ENCODE data around the gene CTNNBIP1. TPM values are rescaled to one million over a fixed set of nuclear protein-coding genes. Genes with fewer than 3 reads are reported as not detected.

Gene CTNNBIP1
- total RNA-seq (10 to 100 TPM in 6 of 7 donors, 1 to 10 TPM in 1; 9.2 to 17.5 (median 13.6) TPM), polyA plus RNA-seq (1 to 10 TPM; 7.3 to 8.6 (median 7.8) TPM)
- long read RNA-seq, donor 1, transcript CTNNBIP1-204 (5 exons, 1,206 nt) = major isoform, 13 of 23 reads
- long read RNA-seq, donor 1, partial matches to known transcripts = 8 of 23 reads
- long read RNA-seq, donor 1, other reads (novel, unspliced or antisense) = 0 of 23 reads
- long read RNA-seq, donor 2, transcript CTNNBIP1-204 (5 exons, 1,206 nt) = major isoform, 10 of 11 reads
- long read RNA-seq, donor 2, partial matches to known transcripts = 0 of 11 reads
- long read RNA-seq, donor 2, other reads (novel, unspliced or antisense) = 0 of 11 reads

- 0 to 1% (median 0%) methylated on average over 21 to 55 of the region's 55 CpGs; no CpG with 5 or more reads in 2 of the 5 donors for WGBS, 5 donors
- TF ChIP-seq CTCF (IDR thresholded peaks at IDR 0.05 in 8 of 11, conservative IDR thresholded peaks at IDR 0.05 in 3 of 11) (no peak), POLR2A (IDR thresholded peaks at IDR 0.05) (peak in 1 of 3 donors; percentile 42), POLR2AphosphoS5 (IDR thresholded peaks at IDR 0.05) (peak; percentile 61 to 84 (median 80))
- Histone ChIP-seq H3K9me3 (no peaks in the 10 kb centered on the region), H3K27ac (peak within 1 kb of the TSS; percentile 81 to 97 (median 90)), H3K36me3 (no peaks in the 10 kb centered on the region), H3K4me3 (peak within 1 kb of the TSS; percentile 56 to 89 (median 67)), H3K4me1 (peaks cover 15 to 39% (median 22%) of the 10 kb centered on the region in 6 donors), H3K27me3 (replicated peaks in 1 of 7) (no peaks in the 10 kb centered on the region)
- intact Hi-C loops (cut with DNase I; ENCODE audit: low total_unique reads) = no loop called here
- peak; percentile 100 for DNase-seq
These were observed at the start of gene CTNNBIP1 for GRCh38 chr1:9910076-9910422. TSS of gene CTNNBIP1 (minus strand) at chr1:9910269. CDS start at chr1:9872064, 38,205 bp downstream.

- Histone ChIP-seq H3K4me3 (no peak overlapping the region), H3K4me1 (peaks cover 0 to 16% (median 9%) of the 10 kb centered on the region in 6 donors), H3K36me3 (peaks cover 0 to 10% (median 0%) of the 10 kb centered on the region in 6 donors), H3K27me3 (replicated peaks in 1 of 7) (no peaks in the 10 kb centered on the region), H3K9me3 (no peaks in the 10 kb centered on the region), H3K27ac (peak overlapping the region in 2 of 8 donors; percentile 13 to 45)
- intact Hi-C loops (cut with DNase I; ENCODE audit: low total_unique reads) = no loop called here
- TF ChIP-seq POLR2A (IDR thresholded peaks at IDR 0.05) (no peak), CTCF (IDR thresholded peaks at IDR 0.05 in 8 of 11, conservative IDR thresholded peaks at IDR 0.05 in 3 of 11) (no peak), POLR2AphosphoS5 (IDR thresholded peaks at IDR 0.05) (no peak)
- 73 to 87% (median 85%) methylated on average over 8 of the region's 8 CpGs for WGBS, 5 donors
- no peak for DNase-seq
These were observed 47.7 kb upstream of the CTNNBIP1 start for GRCh38 chr1:9957726-9958125.

- no peaks in the 10 kb centered on the region for H3K9me3 ChIP-seq
- TF ChIP-seq POLR2A (IDR thresholded peaks at IDR 0.05) (no peak), POLR2AphosphoS5 (IDR thresholded peaks at IDR 0.05) (no peak), CTCF (IDR thresholded peaks at IDR 0.05 in 8 of 11, conservative IDR thresholded peaks at IDR 0.05 in 3 of 11) (no peak)
- intact Hi-C loops (cut with DNase I; ENCODE audit: low total_unique reads) = loop anchor here (5.0 to 10.0 kb wide), 2 partner anchors 69 to 88 kb away; partner anchors contain the start of gene UBE4B
- 93 to 100% (median 95%) methylated on average over 2 of the region's 2 CpGs for WGBS, 5 donors
- H3K4me3 ChIP-seq = no peak overlapping the region
- H3K36me3 ChIP-seq = peaks cover 0 to 18% (median 0%) of the 10 kb centered on the region in 6 donors
- H3K27ac ChIP-seq = no peak overlapping the region
- H3K27me3 ChIP-seq (replicated peaks in 1 of 7) = no peaks in the 10 kb centered on the region
- DNase-seq = no peak
- peaks cover 14 to 68% (median 45%) of the 10 kb centered on the region in 6 donors for H3K4me1 ChIP-seq
These were observed 36.2 kb upstream of the CTNNBIP1 start for GRCh38 chr1:9946315-9946714.

Measured in spleen (tissue), 13 donors.